Esophagus muscularis mucosa (tissue), 4 donors: ENCODE data around the gene OR10H5. TPM values are rescaled to one million over a fixed set of nuclear protein-coding genes. Genes with fewer than 3 reads are reported as not detected.

Experiments used
- DNase-seq: peaks from one replicate; pipeline ENCODE4 v3.0.0-alpha.2; 2017; ENCODE audit errors: extremely low spot score
- H3K27ac ChIP-seq, 4 donors: fragments of 200-600 bp; sonication (generic); replicated peaks in 1 of 4; 1 replicate in 3 of 4; 2 replicates in 1 of 4; pipeline ENCODE4 v1.5.1; 2016 to 2019; ENCODE audit warnings: mild to moderate bottlenecking in 1 of 4
- H3K27me3 ChIP-seq, 4 donors: fragments of 200-600 bp; sonication (generic); one replicate each; pipeline versions ENCODE4 v1.5.1 to v1.6.0; 2016 to 2019
- H3K36me3 ChIP-seq, 4 donors: fragments of 200-600 bp; sonication (generic); one replicate each; pipeline ENCODE4 v1.5.1; 2016 to 2019
- H3K4me1 ChIP-seq, 4 donors: fragments of 200-600 bp; sonication (generic); one replicate each; pipeline ENCODE4 v1.5.1; 2016 to 2019
- H3K4me3 ChIP-seq, 4 donors: fragments of 200-600 bp; sonication (generic); 1 replicate in 2 of 4; 2 replicates in 2 of 4; pipeline ENCODE4 v1.5.1; 2016 to 2019; ENCODE audit warnings: mild to moderate bottlenecking in 4 of 4, moderate library complexity in 1 of 4
- H3K9me3 ChIP-seq, 4 donors: fragments of 200-600 bp; sonication (generic); 1 replicate in 3 of 4; 2 replicates in 1 of 4; pipeline ENCODE4 v1.5.1; 2016 to 2019
- CTCF ChIP-seq, 3 experiments: fragments of 200-600 bp in 2 of 3; fragments of 450-650 bp in 1 of 3; sonication (generic) in 2 of 3; IDR thresholded peaks; one replicate each; pipeline ENCODE4 v1.5.1; 2017 to 2019; ENCODE audit warnings: antibody characterized with exemption in 3 of 3, mild to moderate bottlenecking in 2 of 3, moderate library complexity in 1 of 3
- EP300 ChIP-seq: sonication (generic); formaldehyde crosslinking; IDR thresholded peaks from one replicate; pipeline ENCODE4 v1.6.1; 2017; ENCODE audit warnings: antibody characterized with exemption
- POLR2A ChIP-seq: fragments of 450-650 bp; IDR thresholded peaks from one replicate; pipeline ENCODE4 v1.6.1; 2017; ENCODE audit warnings: antibody characterized with exemption, moderate library complexity, mild to moderate bottlenecking, low read depth
- POLR2AphosphoS5 ChIP-seq, 2 donors: sonication (generic); formaldehyde crosslinking; IDR thresholded peaks; one replicate each; pipeline ENCODE4 v1.6.1; 2017; ENCODE audit warnings: antibody characterized with exemption in 2 of 2
- WGBS: methylation state at CpG from one replicate; pipeline ENCODE4 v1.1.5; 2018; 5-methylcytosine and 5-hydroxymethylcytosine counted together
- intact Hi-C: fragments of 100-400 bp; cut with DNase I; formaldehyde crosslinking; loops from one replicate; pipeline ENCODE4 v1.15.1; 2023
- total RNA-seq, 4 donors: library from RNA; depleted of rRNA; stranded (reverse); fragments of >200 nt; gene quantifications; one replicate each; pipeline versions ENCODE4 v1.1.0 to v1.2.1, GENCODE V29; 2016

The OR10H5 gene
- total RNA-seq, 4 donors from 2014 or later: 0.06 TPM; not detected in 3

GRCh38 chr19:15776991-15777970 is 10.2 kb upstream of the OR10H5 start:
- Histone ChIP-seq H3K4me1 (peaks cover 22 to 47% (median 27%) of the 10 kb centered on the region in 4 donors), H3K4me3 (no peak overlapping the region), H3K27ac (no peak overlapping the region), H3K36me3 (peaks cover 0 to 13% (median 0%) of the 10 kb centered on the region in 4 donors), H3K9me3 (no peaks in the 10 kb centered on the region), H3K27me3 (no peaks in the 10 kb centered on the region)
- TF ChIP-seq CTCF (IDR thresholded peaks at IDR 0.05): no peak
- no peak for TF ChIP-seq EP300
- 48% methylated on average over 8 of the region's 9 CpGs for WGBS
- intact Hi-C loops: no loop called here
- DNase-seq: peak; percentile 68

- peaks cover 0 to 4% (median 0%) of the 10 kb centered on the region in 4 donors for H3K36me3 ChIP-seq
- H3K9me3 ChIP-seq: no peaks in the 10 kb centered on the region
- no peaks in the 10 kb centered on the region for H3K27me3 ChIP-seq
- H3K27ac ChIP-seq: peak overlapping the region; percentile 75 to 86 (median 77)
- peak overlapping the region; percentile 22 to 48 (median 31) for H3K4me3 ChIP-seq
- intact Hi-C loops: no loop called here
- peak; percentile 20 to 31 for TF ChIP-seq POLR2AphosphoS5 (IDR thresholded peaks at IDR 0.05)
- no peak for TF ChIP-seq POLR2A
- no peak for TF ChIP-seq CTCF (IDR thresholded peaks at IDR 0.05)
- no peak for TF ChIP-seq EP300
- peak; percentile 90 for DNase-seq
- peaks cover 22 to 47% (median 27%) of the 10 kb centered on the region in 4 donors for H3K4me1 ChIP-seq
- 20% methylated on average over 6 of the region's 10 CpGs for WGBS
Measured at GRCh38 chr19:15779756-15780476, 7.5 kb upstream of the OR10H5 start.

- DNase-seq: peak; percentile 60
- intact Hi-C loops: no loop called here
- 75% methylated on average over 7 of the region's 7 CpGs for WGBS
- H3K36me3 ChIP-seq: peaks cover 0 to 2% (median 0%) of the 10 kb centered on the region in 4 donors
- no peaks in the 10 kb centered on the region for H3K9me3 ChIP-seq
- no peak overlapping the region for H3K4me3 ChIP-seq
- TF ChIP-seq CTCF (IDR thresholded peaks at IDR 0.05) (no peak), POLR2A (no peak), POLR2AphosphoS5 (IDR thresholded peaks at IDR 0.05) (no peak), EP300 (no peak)
- peaks cover 22 to 47% (median 27%) of the 10 kb centered on the region in 4 donors for H3K4me1 ChIP-seq
- H3K27me3 ChIP-seq: no peaks in the 10 kb centered on the region
- peak overlapping the region; percentile 75 to 86 (median 77) for H3K27ac ChIP-seq
Measured at GRCh38 chr19:15780610-15781418, 6.6 kb upstream of the OR10H5 start.

GRCh38 chr19:15781661-15782060 is 5.8 kb upstream of the OR10H5 start:
- TF ChIP-seq CTCF (IDR thresholded peaks at IDR 0.05) (no peak), POLR2AphosphoS5 (IDR thresholded peaks at IDR 0.05) (no peak), EP300 (no peak), POLR2A (no peak)
- Histone ChIP-seq H3K4me1 (peaks cover 22 to 43% (median 27%) of the 10 kb centered on the region in 4 donors), H3K27ac (no peak overlapping the region), H3K36me3 (no peaks in the 10 kb centered on the region), H3K27me3 (no peaks in the 10 kb centered on the region), H3K9me3 (no peaks in the 10 kb centered on the region), H3K4me3 (no peak overlapping the region)
- intact Hi-C loops: no loop called here
- no peak for DNase-seq
- 81% methylated on average over 5 of the region's 5 CpGs for WGBS
